ENCODE measurements around the gene LRTM2. TPM values are rescaled to one million over a fixed set of nuclear protein-coding genes. Genes with fewer than 3 reads are reported as not detected.

LRTM2 gene
- total and polyA plus RNA-seq, 8 donors: not detected

- ATAC-seq: no peak
- Histone ChIP-seq H3K27ac (no peak overlapping the region), H3K27me3 (peaks cover 0 to 7% (median 4%) of the 10 kb centered on the region in 4 donors), H3K4me1 (no peaks in the 10 kb centered on the region), H3K9me3 (no peaks in the 10 kb centered on the region), H3K36me3 (no peaks in the 10 kb centered on the region), H3K4me3 (no peak overlapping the region)
- intact Hi-C loops (cut with DNase I): no loop called here
- no peak for DNase-seq
- 31 to 37% methylated on average over 27 of the region's 27 CpGs for WGBS, 2 donors
- TF ChIP-seq CTCF (IDR thresholded peaks at IDR 0.05): no peak
- no peak for FAIRE-seq
These were observed 44.1 kb downstream of the LRTM2 start for GRCh38 chr12:1864456-1864855.

GRCh38 chr12:1864867-1865266 is 44.5 kb downstream of the LRTM2 start:
- intact Hi-C loops (cut with DNase I): no loop called here

DNA sequence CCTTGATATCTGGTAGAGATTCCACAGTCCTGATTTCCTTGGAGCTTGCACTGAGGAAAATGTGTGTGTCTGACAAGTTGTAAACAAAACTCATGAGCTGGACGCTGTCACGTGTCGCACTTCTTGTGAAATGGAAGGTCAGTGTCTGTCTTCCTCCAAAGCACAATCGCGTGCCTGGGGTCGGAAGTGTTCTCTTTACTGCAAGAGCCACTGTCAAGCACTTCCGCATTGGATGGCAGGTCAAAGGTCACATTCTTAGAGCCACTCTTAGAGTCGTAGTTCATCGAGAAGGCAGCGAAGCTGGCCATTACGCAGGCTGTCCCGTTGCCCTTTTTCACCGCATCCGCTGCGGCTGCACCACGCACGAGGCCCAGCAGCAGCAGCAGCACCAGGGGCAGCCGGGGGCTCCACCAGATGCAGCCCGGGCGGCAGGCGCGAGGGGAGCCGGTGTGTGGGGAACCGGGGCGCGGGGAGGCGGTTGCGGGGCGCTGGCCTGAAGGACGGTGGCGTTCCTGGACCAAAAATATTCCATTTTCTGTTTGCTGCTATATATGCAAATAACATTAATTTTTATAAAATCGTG is 45.0 kb downstream of the LRTM2 start:
- no peak for FAIRE-seq
- peaks cover 0 to 7% (median 4%) of the 10 kb centered on the region in 4 donors for H3K27me3 ChIP-seq
- H3K36me3 ChIP-seq: no peaks in the 10 kb centered on the region
- H3K27ac ChIP-seq: no peak overlapping the region
- no peak for TF ChIP-seq CTCF (IDR thresholded peaks at IDR 0.05)
- intact Hi-C loops (cut with DNase I): no loop called here
- no peak for ATAC-seq
- H3K4me3 ChIP-seq: no peak overlapping the region
- 82% methylated on average over 32 of the region's 32 CpGs for WGBS, 2 donors
- no peaks in the 10 kb centered on the region for H3K4me1 ChIP-seq
- DNase-seq: no peak
- no peaks in the 10 kb centered on the region for H3K9me3 ChIP-seq

More at GRCh38 chr12:1864867-1865266, 44.5 kb downstream of the LRTM2 start:
- Histone ChIP-seq H3K27ac (no peak overlapping the region), H3K9me3 (no peaks in the 10 kb centered on the region), H3K27me3 (peaks cover 0 to 7% (median 4%) of the 10 kb centered on the region in 4 donors), H3K4me3 (no peak overlapping the region), H3K4me1 (no peaks in the 10 kb centered on the region), H3K36me3 (no peaks in the 10 kb centered on the region)
- no peak for ATAC-seq
- FAIRE-seq: no peak
- no peak for TF ChIP-seq CTCF (IDR thresholded peaks at IDR 0.05)
- no peak for DNase-seq
- WGBS, 2 donors: 32 to 41% methylated on average over 37 of the region's 37 CpGs

- H3K27ac ChIP-seq: no peak overlapping the region
- ATAC-seq: no peak
- H3K36me3 ChIP-seq: no peaks in the 10 kb centered on the region
- no peaks in the 10 kb centered on the region for H3K4me1 ChIP-seq
- H3K4me3 ChIP-seq: no peak overlapping the region
- no peak for TF ChIP-seq CTCF (IDR thresholded peaks at IDR 0.05)
- DNase-seq: no peak
- H3K9me3 ChIP-seq: no peaks in the 10 kb centered on the region
- 81 to 88% methylated on average over 10 of the region's 10 CpGs for WGBS, 2 donors
- intact Hi-C loops (cut with DNase I): no loop called here
- no peak for FAIRE-seq
- peaks cover 0 to 7% (median 4%) of the 10 kb centered on the region in 4 donors for H3K27me3 ChIP-seq
These were observed 48.8 kb downstream of the LRTM2 start for GRCh38 chr12:1869145-1869544.

DNA sequence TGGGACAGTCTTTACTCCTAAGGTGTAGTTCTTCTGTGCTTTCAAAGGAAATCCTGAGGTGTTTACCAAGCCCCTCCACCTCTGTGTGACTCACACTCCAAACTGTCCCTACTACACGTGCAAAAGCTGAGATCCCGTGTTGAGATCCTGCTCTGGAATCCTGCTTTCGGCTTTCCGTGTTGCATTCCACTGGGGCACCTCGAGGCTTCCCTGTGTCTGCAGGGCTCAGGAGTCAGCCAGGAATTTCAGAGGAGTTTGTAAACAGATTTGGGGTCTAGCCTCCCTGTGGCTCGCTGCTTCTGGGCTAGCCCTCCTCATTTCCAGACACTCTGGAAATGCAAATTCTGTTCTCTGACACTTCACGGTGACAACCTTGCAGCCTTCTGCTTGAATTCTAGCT is 49.7 kb downstream of the LRTM2 start:
- intact Hi-C loops (cut with DNase I): no loop called here
- no peaks in the 10 kb centered on the region for H3K9me3 ChIP-seq
- H3K4me3 ChIP-seq: no peak overlapping the region
- TF ChIP-seq CTCF (IDR thresholded peaks at IDR 0.05): no peak
- ATAC-seq (no peak), FAIRE-seq (no peak), DNase-seq (no peak)
- H3K27ac ChIP-seq: no peak overlapping the region
- peaks cover 0 to 7% (median 1%) of the 10 kb centered on the region in 4 donors for H3K27me3 ChIP-seq
- H3K4me1 ChIP-seq: no peaks in the 10 kb centered on the region
- 41 to 48% methylated on average over 7 of the region's 7 CpGs for WGBS, 2 donors
- H3K36me3 ChIP-seq: no peaks in the 10 kb centered on the region
